Hindlimb muscle (tissue), 1 donor: ENCODE data around the gene UBL4A. TPM values are rescaled to one million over a fixed set of nuclear protein-coding genes. Genes with fewer than 3 reads are reported as not detected.

Source experiments
- DNase-seq: peaks from one replicate; pipeline ENCODE4 v3.0.0-alpha.2; 2013
- polyA plus RNA-seq: library from polyadenylated mRNA; unstranded; fragments of 120-200 nt; gene quantifications from one replicate; pipeline ENCODE4 v1.2.1, GENCODE V29; 2013; ENCODE audit not compliant: insufficient read length

Gene UBL4A
- polyA plus RNA-seq, 1 donor = 25.9 TPM

- no peak for DNase-seq
Observed at GRCh38 chrX:154481911-154482601, 4.4 kb downstream of the UBL4A start.

DNA sequence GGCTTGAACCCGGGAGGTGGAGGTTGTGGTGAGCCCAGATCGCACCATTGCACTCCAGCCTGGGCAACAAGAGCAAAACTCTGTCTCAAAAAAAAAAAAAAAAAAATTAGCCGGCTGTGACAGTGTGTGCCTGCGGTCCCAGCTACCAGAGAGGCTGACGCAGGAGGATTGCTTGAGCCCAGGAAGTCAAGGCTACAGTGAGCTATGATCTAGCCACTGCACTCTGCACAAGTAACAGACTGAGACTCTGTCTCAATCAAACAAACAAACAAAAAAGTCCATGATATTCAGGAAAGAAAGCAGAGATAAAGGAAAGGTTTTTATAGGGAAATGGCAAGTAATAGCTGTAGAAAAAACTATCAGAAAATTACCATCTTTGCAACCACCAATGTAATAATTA is 5.2 kb downstream of the UBL4A start:
- no peak for DNase-seq

- peak; percentile 89 for DNase-seq
Observed at GRCh38 chrX:154478728-154479622, 7.4 kb downstream of the UBL4A start, which contains the start of gene LAGE3. LAGE3 (minus strand) TSS chrX:154479281; CDS start chrX:154478915, 366 bp downstream.

- no peak for DNase-seq
Observed at GRCh38 chrX:154477891-154478477, 8.4 kb downstream of the UBL4A start.

DNA sequence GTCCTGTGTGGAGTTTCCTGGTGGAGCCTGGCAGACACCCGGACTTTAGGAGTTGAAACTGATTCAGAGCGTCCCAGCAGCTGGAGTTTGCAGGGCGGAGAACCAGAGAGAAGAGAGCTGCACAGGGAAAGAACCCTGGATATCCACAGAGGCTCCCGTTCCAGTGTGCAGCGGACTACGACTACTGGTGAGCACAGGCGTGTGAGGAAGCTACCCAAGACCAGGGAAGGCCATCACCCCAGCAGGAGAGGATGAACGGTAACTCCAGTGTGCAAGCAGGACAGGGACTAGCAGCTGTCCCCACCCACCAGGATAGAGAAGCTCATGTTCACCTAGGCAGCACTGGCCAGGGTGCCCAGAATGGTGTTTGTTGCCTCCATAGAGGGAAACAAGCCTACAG is 9.6 kb downstream of the UBL4A start:
- DNase-seq = no peak

DNA sequence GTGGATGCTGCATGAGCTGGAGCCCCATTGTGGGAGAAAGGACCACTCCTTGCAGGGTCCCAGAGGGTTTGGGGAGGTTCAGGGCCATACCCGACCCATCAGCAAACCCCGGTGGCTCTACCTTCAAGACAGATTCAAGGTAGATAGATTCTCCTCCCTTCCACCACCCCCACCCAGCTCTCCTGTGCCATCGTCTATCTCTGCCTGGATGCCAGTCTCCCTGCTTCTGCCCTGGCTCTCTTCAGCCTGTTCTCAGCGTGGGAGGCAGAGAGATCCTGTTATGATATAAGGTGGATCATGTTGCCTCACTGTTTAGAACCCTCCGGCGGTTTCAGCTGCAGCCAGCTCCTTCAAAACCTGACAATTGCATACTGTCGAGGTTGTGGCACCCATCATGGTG is 12.7 kb downstream of the UBL4A start:
- no peak for DNase-seq

DNA sequence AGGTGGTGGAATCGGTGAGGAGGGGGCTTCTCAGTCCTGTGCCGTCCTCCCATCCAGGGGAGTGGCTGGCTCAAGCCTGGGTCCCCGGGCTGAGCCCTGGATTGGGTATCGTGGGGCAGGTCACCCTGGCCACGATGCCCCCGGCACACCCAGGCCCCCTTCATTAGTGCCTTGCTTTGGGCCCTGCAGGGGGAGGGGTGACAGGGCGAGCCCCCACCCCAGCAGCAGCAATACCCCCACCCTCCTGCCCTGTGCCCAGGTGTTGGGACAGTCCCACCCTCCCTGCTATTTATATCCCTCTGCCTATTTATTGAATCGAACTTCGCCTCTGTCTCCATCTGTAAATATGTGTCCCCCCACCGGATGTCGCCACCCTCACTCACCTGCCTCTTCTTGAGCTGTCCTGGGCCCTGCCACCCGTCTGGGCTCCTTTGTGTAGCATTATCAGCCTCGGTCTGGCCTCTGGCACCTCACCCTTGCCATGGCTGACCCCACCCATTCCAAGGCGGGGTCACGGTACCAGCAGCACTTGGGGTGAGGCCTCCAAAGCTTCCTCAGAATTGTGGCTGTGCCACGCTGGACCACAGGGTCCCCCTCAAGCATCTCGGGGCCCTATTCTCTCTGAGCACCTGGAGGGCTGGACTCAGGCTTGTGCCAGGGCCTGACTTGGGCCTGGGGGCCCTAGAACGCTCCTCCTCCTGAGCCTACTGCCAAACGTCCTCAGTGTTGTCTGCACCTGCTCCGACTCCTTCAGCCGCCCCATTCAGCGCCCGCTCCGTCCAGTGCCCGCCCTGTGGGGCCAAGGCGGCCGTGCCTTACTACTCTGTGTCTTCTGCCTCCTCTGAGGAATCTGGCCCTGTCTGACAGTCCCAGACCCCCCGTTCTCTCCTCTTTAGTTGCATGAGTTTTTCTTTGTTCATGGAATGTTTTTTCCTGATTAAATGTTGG is 13.5 kb downstream of the UBL4A start:
- DNase-seq = no peak

DNA sequence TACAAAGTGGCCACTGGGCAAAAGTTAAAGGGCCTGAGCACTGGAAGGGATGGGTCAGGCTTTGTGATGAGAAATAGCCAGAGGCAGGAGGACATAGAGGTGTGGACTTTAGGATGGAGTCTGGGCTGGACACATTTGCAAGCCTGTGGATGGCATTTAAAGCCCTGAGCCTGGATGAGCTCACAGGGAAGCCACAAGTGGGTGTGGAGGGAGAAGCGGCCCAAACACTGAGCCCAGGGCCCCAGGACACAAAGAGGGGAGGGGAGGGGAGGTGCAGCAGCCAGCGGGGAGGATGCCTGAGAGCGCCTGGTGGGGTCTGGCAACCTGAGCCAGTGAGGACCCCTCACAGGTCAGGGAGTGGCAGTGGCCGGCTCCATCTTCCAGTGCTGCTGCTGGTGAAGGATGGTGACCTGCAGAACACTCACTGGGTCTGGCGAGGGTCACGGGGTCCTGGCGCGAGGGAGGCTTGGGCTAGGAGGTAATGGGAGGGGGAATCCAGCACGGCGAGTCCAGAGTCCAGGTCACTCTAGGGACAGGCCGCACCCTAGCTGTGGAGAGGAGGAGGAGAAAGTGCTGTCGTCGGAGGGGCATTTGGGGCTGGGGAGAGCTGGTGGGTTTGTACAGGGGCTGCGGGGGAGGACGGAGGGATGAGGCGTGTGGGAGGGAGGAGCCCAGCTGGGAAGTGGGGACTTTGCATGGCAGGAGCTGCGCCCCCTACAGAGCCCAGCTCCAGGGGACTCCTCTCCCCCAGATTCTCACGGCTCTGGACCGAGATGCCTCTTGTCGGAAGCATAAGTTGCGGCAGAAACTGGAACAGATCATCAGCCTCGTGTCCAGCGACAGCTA is 14.4 kb downstream of the UBL4A start:
- no peak for DNase-seq

DNA sequence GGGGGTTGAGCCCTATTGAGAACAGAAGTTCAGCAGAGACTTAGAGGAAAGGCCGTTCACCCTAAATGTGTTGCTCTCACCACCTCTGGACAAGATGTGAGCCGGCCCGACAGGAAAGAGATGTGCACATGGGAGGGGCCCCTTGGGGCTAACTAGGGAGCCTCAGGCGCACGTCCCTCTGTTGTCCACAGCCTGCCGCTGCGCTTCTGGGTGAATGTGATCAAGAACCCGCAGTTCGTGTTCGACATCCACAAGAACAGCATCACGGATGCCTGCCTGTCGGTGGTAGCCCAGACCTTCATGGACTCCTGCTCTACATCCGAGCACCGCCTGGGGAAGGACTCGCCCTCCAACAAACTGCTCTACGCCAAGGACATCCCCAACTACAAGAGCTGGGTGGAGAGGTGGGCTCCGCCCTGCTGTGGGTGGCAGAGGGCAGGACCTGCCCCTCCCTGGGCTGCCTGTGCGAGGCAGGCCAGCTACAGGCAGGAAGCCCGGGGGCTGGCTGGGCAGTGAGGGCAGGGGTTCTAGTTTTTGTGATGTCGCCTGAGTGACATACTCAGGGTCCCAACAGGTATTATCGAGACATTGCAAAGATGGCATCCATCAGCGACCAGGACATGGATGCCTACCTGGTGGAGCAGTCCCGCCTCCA is 15.4 kb downstream of the UBL4A start:
- DNase-seq = no peak

DNA sequence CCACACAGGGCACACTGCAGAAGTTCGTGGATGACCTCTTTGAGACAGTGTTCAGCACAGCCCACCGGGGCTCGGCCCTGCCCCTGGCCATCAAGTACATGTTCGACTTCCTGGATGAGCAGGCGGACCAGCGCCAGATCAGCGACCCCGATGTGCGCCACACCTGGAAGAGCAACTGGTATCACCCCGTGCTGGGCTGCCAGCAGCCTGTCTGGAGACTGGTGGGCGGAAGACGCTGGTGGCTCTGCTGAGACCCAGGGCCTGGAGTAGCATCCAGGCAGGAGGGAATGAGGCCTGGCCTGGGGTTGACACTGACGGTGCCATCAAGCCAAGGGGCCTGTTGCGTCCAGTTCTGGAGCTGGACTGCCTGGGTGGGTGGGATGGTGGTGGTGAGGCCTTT is 16.0 kb downstream of the UBL4A start:
- no peak for DNase-seq

GRCh38 chrX:154469880-154470279 is 16.5 kb downstream of the UBL4A start:
- no peak for DNase-seq

- DNase-seq = no peak
Observed at GRCh38 chrX:154469114-154469513, 17.3 kb downstream of the UBL4A start.

DNA sequence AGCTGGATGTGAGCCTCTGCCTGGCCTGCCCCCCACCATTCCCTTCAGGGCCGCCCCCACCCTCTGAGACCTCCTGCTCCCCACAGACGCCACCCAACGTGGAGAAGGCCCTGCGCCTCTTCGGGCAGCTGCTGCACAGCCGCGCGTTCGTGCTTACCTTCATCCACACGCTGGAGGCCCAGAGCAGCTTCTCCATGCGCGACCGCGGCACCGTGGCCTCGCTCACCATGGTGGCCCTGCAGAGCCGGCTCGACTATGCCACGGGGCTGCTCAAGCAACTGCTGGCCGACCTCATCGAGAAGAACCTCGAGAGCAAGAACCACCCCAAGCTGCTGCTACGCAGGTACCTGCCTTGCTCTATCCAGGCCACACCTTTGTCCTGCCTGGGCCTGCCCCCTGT is 18.2 kb downstream of the UBL4A start:
- DNase-seq = no peak

DNA sequence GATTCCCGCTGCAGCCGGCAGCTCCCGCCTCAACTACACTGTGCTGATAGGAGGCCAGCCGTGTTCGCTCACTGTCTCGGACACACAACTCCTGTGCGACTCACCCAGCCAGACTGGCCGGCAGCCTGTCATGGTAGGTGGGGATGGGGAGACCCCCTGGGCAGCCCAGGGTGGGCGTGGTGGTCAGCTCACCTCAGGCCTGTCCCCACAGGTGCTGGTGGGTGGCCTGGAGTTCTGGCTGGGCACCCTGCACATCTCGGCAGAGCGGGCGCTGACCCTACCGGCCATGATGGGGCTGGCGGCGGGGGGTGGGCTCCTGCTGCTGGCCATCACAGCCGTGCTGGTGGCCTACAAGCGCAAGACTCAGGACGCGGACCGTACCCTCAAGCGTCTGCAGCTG is 18.9 kb downstream of the UBL4A start:
- DNase-seq = no peak

- DNase-seq = no peak
Observed at GRCh38 chrX:154466907-154467306, 19.5 kb downstream of the UBL4A start.

DNA sequence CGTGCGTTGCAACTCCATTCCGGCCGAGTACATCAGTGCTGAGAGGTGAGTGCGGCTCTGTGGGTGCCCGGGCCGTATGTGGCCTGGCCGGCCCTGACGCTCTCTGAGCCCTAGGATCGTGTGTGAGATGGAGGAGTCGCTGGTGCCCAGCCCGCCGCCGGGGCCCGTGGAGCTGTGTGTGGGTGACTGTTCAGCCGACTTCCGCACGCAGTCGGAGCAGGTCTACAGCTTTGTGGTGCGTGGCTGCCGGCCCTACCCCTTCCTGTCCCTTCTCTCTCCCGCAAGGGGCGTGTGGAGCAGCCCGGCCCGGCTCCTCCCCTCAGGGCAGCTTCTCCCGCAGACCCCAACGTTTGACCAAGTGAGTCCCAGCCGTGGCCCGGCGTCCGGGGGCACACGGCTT is 20.4 kb downstream of the UBL4A start:
- DNase-seq = no peak

- DNase-seq = no peak
Observed at GRCh38 chrX:154465601-154466000, 20.8 kb downstream of the UBL4A start.

DNA sequence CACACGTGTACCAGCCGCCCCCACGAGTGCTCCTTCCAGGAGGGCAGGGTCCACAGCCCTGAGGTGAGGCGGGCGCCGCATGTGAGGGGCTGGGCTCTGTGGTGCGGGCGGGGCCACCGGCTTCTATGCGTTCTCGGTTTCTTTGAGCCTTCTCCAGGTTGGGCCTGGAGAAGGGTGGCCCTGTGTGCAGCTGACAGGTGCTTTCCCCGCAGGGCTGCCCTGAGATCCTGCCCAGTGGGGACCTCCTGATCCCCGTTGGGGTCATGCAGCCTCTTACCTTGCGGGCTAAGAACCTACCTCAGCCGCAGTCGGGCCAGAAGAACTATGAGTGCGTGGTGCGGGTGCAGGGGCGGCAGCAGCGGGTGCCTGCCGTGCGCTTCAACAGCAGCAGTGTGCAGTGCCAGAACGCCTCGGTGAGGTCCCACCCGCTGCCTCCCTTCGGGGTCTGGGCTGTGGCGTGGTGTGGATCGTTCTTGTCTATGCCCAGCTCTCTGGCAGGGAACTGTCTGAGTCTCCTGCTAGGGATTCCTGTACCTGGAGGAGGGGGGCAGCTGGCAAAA is 21.5 kb downstream of the UBL4A start:
- no peak for DNase-seq

- DNase-seq = no peak
Observed at GRCh38 chrX:154463611-154464220, 22.7 kb downstream of the UBL4A start.

DNA sequence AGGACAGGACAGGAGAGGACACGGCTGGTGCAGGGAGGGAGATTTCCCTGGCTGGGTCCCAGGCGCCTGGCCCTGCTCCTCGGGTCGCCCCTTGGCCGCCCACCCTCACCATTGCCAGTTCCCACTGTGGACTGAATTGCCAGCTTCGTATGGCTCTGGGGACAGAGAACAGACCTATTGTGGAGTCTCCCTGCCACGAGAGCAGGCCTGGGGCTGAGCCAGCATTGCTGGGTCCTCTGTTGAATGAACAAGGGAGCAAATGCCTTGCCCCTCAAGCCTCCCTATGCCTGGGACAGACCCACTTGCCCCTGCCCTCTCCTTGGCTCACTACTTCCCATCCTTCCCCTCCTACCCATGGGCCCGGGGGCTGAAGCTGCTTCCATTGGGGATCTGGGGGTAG is 24.0 kb downstream of the UBL4A start:
- no peak for DNase-seq
